Bronchial epithelial cell (primary cell): Measurements from ENCODE around the gene EBPL. TPM values are rescaled to one million over a fixed set of nuclear protein-coding genes. Genes with fewer than 3 reads are reported as not detected.

Experiments used
- DNase-seq: peaks from one replicate; pipeline ENCODE4 v3.0.0-alpha.2; 2010; ENCODE audit warnings: low read depth
- FAIRE-seq: peaks from 2 replicates; lab custom pipeline; 2011; peaks lifted over from hg19 to GRCh38; lab: Jason Lieb, UNC
- H3K27me3 ChIP-seq: 2 replicates; pipeline ENCODE4 v1.5.1; 2011; ENCODE audit warnings: low read length; ENCODE audit not compliant: control insufficient read depth, insufficient read depth
- H3K36me3 ChIP-seq: 2 replicates; pipeline ENCODE4 v1.5.1; 2011; ENCODE audit warnings: low read length; ENCODE audit not compliant: control insufficient read depth, insufficient read depth
- H3K4me3 ChIP-seq: 2 replicates; pipeline ENCODE4 v1.5.1; 2011; ENCODE audit warnings: mild to moderate bottlenecking, low read depth, low read length, control low read depth
- CTCF ChIP-seq: IDR thresholded peaks from 2 replicates; pipeline ENCODE4 v1.5.1; 2011; ENCODE audit warnings: mild to moderate bottlenecking, moderate library complexity, low read length, control low read depth, inconsistent platforms; ENCODE audit not compliant: insufficient read depth, severe bottlenecking
- total RNA-seq: library from RNA; depleted of rRNA; stranded (reverse); fragments of >200 nt; gene quantifications from 2 replicates; pipeline ENCODE4 v1.2.1, GENCODE V29; 2014

The EBPL gene
- total RNA-seq, 1 donor from 2014 or later, result 146 TPM

GRCh38 chr13:49629196-49629938 lies 61.9 kb downstream of the EBPL start:
- DNase-seq (no peak), FAIRE-seq (no peak)
- Histone ChIP-seq H3K36me3 (no peaks in the 10 kb centered on the region), H3K4me3 (no peak overlapping the region), H3K27me3 (no peaks in the 10 kb centered on the region)
- TF ChIP-seq CTCF, result no peak

- peak; percentile 32 for DNase-seq
- H3K27me3 ChIP-seq, result no peaks in the 10 kb centered on the region
- no peaks in the 10 kb centered on the region for H3K36me3 ChIP-seq
- H3K4me3 ChIP-seq, result no peak within 1 kb of the TSS
- no peak for FAIRE-seq
- TF ChIP-seq CTCF, result no peak
Measured at GRCh38 chr13:49627831-49628652, 63.2 kb downstream of the EBPL start, which contains the start of gene ARL11. TSS of gene ARL11 (plus strand) at chr13:49628507. CDS start at chr13:49630448, 1,941 bp downstream.

GRCh38 chr13:49625392-49626079 lies 65.8 kb downstream of the EBPL start:
- TF ChIP-seq CTCF, result no peak
- FAIRE-seq, result no peak
- no peak for DNase-seq
- H3K36me3 ChIP-seq, result no peaks in the 10 kb centered on the region
- no peaks in the 10 kb centered on the region for H3K27me3 ChIP-seq
- no peak overlapping the region for H3K4me3 ChIP-seq

- FAIRE-seq, result no peak
- no peak for DNase-seq
- TF ChIP-seq CTCF, result no peak
- Histone ChIP-seq H3K4me3 (no peak overlapping the region), H3K36me3 (no peaks in the 10 kb centered on the region), H3K27me3 (no peaks in the 10 kb centered on the region)
Measured at GRCh38 chr13:49624229-49624628, 67.1 kb downstream of the EBPL start.

- FAIRE-seq (no peak), DNase-seq (no peak)
- no peaks in the 10 kb centered on the region for H3K27me3 ChIP-seq
- no peak for TF ChIP-seq CTCF
- no peaks in the 10 kb centered on the region for H3K36me3 ChIP-seq
- H3K4me3 ChIP-seq, result no peak overlapping the region
Measured at GRCh38 chr13:49622174-49622946, 68.9 kb downstream of the EBPL start.
